GM18508 (cell line): ENCODE results near the gene REG3G.

Source experiments
- ATAC-seq: cut with Tn5 transposase; IDR thresholded peaks from one replicate; pipeline ENCODE4 v1.9.1; 2021; ENCODE audit warnings: moderate number of reproducible peaks; ENCODE audit not compliant: insufficient read depth, unreplicated experiment

REG3G gene

DNA sequence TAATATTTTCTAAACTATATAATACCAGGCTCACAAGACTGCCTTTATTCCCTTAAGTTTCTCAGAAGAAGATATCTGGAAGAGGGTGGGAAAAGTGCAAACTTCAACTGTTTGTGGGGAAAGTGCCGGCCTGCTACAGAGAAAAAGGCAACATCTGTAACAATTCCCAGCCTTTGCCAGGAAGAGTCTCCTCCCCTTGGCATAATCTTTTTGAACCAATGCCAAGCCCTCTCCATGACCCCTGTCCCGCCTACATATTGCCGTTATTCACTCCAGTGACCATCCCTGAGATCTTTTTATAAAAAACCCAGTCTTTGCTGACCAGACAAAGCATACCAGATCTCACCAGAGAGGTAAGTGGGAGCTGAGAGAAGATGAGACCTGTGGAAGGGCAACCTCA, at the start of gene REG3G:
Gene REG3G (plus strand): TSS at position 282 of the 400 bp plus-strand sequence. CDS start 392 bp downstream, outside the sequence.
- ATAC-seq: no peak

GRCh38 chr2:78977661-78978145, 47.8 kb upstream of the REG3G start:
- peak; percentile 98 for ATAC-seq

GRCh38 chr2:78978340-78978739, 47.2 kb upstream of the REG3G start:
- no peak for ATAC-seq

DNA sequence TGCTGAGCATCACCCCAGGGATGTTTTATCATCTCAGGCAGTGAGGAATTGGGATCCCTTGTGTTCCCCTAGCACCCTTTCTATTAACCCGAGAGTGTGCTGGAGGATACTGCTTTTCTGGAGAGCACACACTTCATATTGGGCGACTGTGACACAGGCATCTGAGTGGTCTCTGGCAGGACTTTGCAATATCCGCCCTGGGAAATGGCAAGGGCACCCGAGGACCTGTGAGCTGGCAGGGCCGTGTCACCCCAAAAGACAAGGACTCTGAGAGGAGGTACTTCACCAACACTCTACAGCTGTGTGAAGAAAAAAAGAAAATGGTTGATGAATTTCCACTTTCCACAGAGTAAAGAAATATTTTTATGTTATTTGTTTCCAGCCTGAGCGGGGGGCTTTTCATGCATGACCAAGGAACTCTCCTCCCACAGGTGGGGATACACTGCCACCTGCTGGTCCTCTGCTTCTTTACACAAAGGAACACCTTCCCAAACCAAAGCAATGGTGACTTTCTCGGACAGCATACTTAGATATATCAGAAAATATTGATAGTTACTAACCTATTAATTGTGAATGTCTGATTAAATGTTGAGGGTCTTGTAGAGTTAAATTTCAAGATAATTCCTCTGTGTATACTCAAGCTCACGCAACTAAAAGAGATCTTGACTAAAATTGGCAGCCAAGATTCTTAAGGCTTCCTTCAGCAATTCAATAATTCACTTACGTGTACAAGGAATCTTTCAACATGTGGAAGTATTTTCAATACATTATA, 45.9 kb upstream of the REG3G start:
- ATAC-seq: peak; percentile 21

- no peak for ATAC-seq
Observed at GRCh38 chr2:78980152-78980465, 45.4 kb upstream of the REG3G start.

DNA sequence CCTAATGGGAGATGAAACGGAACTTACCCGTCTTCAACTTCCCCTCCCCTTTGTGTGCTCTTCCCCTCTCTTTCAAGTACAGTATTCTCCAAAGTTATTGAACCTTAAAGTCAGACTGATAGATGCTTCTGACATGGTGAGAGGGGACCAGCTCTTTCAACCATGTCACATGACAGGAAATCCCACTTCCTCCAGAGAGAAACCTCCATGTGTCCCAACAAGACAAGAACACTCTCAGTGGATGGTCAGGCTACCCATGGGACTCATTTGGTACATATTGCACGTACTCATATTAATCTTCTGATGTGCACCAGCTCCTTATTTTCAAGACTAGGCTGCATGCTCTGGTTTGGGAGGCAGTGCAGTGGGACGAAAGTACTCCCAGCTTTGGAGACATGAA, 44.6 kb upstream of the REG3G start:
- no peak for ATAC-seq

DNA sequence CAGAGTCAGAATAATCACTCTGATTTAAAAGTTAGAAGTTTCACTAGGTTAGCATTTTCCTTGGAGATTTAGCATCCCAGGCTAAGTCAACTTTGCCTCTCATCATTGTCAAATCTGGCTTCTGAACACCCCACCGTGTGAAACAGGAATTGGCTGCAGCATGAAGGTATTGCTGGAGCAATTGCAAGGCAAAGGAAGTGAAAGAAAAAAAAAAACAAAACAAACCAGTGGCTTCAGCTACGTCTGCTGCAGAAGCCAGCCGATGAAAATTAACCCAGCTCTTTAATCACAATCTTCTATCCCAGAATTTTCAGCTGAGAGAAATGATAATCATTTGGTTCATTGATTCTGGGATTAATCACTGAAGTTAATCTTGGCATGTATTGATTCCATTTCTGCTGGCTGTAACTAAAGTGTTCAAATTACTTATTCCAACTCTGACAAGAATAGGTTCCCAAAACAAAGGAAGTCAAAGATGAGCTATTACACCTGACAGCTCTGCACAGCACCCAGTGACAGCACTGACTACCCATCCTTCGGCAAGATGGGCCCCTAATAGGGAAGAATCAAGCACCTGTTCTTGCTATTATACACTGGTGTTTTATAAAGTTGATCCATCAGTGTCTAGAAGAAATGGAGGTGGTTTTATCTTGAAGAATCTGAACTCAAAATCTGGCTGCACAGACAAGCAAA, 42.7 kb upstream of the REG3G start:
- no peak for ATAC-seq

DNA sequence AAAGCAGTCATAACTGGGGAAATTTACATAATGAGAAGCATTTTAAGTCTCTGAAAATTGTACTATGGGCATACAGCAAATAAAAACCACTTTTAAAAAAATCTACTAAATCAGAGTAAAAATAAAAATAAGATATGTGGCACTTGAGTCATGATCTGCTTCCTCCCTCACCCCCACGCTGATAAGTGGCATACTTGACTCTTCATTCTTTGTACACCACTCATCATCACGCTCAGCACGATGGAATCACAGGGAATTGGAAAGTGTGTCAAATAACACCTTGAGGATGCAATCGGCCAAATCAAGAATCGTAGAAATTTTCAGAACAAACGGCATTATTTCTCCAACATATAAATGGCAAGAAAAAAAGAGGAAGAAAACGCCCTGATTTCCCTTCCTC, 41.1 kb upstream of the REG3G start:
- no peak for ATAC-seq

DNA sequence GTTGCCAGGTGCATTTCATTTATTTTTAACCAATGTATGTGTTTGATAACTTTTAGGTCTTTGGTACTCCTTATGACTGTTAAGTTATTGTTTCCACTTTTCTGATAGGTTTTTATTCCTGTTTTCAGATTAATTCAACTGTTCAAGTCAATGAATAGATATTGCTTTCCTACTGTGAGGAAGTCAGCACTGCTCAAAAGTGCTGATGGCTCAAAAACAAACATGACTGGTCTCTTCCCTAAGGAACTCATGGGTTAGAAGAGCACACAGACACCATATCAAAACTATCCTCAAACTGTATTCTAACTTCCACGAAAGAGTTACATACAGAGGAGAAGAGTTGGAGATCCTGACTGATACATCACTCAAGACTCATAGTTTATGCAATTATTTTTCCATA, 39.9 kb upstream of the REG3G start:
- no peak for ATAC-seq

DNA sequence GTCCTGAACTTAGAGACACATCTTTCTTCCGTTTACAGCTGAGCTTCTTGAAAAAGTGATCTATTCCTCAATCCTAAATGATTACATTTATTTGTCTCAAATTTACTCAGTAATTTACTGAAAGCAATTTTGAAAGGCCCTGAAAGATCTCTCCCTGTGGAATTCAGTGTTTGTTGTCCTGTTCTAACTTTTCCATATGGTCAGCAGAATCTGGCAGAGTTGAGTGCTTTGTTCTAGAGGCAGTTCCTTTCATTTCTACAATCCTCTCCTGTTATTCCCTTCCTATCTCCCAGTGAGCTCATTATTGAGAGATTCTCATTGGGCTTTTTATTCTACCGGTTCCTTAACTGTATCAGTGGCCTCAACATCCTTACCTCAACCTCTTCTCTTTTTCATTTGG, 36.5 kb upstream of the REG3G start:
- no peak for ATAC-seq

DNA sequence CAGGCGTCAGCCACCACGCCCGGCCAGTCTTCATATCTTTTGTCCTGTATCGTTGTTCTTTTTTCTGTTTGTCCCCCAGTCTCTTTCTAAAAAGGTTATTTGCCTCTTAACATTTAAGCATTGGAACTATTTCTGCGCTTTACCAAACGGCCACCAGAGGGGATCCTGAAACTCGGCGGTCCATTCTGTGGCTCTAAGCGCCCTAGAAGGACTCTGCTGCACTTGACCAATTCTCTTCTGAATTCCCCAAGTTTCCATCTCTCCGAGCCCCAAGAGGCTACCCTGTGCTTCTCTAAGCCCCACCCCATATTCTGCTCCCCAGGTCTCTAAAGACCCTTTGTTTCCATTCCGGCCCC, 33.1 kb upstream of the REG3G start:
- peak; percentile 56 for ATAC-seq

- ATAC-seq: no peak
Observed at GRCh38 chr2:78992807-78993517, 32.5 kb upstream of the REG3G start.

GRCh38 chr2:78993518-78994148, 31.9 kb upstream of the REG3G start:
- no peak for ATAC-seq

DNA sequence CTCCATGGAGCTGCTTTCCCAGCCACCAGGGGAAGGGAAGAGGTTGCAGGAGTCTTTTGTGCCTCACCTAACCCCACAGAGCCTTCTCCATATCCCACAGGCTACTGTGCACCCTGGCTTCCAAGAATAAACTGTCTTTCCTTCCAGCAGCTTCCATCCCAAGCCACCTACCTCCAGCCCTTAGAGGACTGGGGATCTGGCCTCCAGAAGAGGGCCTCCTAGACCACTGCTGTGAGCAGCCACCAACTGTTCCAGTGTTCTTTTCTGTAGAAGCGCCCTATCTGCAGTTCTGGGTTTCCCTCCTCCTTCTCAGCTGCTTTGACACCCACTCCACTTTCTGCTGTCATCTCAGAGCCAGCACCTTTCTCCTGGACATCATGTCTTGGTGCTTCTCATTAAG, 30.7 kb upstream of the REG3G start:
- no peak for ATAC-seq

DNA sequence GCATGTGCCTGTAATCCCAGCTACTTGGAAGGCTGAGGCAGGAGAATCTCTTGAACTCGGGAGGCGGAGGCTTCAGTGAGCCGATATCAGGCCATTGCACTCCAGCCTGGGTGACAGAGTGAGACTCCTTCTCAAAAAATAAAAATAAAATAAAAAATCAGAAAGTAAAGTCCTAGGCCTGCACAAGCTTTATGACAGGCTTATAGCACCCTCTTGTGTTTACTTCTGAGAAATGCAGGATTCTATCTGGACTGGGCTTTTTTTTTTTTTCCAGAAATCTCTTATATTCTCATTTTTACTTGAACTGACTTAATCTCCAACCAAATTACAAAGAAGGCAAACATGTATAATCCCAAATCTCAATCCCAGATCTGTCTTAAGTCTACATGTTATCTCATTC, 26.1 kb upstream of the REG3G start:
- ATAC-seq: no peak

GRCh38 chr2:79000008-79000576, 25.4 kb upstream of the REG3G start:
- ATAC-seq: no peak

GRCh38 chr2:79001285-79001684, 24.2 kb upstream of the REG3G start:
- no peak for ATAC-seq

DNA sequence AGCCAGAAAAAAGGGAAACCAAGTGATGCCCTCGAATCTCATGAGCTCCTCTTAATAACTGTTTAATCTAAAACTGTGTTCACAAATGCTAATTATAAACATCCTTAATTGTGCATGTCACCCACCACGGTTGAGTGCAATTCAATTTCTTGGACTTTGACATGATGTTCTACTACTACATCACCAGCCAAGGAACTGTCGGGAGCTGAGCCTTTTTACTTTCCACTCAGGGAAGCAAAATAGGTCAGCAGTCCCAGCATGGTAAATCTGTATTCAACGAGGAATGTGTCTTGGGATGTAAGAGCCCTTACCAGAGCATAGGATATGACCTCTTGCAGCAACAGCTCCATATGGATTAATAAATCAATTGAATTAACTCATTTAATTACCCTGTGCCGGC, 20.8 kb upstream of the REG3G start:
- ATAC-seq: no peak

- ATAC-seq: no peak
Observed at GRCh38 chr2:79005216-79005615, 20.3 kb upstream of the REG3G start.

DNA sequence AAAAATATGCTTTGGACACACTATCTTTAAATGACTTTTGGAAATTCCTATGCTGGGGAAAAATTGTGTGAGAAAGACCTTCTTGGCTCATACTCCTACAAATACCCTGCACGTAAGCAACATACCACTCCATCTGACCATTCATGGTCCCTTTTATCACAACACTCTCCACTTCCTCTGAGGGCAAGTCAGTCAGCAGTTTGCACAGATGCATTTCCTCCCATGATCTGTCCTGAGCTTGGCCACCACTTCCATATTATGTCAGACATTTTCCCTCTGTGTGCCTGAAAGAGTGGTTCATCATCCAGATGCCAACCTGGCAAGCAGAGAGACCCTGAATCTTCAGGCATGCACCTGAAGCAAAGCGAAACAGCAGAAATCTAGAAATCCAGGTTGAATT, 16.1 kb upstream of the REG3G start:
- ATAC-seq: no peak

GRCh38 chr2:79011496-79011895, 14.0 kb upstream of the REG3G start:
- ATAC-seq: no peak
